SU-DHL-6 (cell line): ENCODE results near the gene AJUBA.

Experiments
- CTCF ChIP-seq: fragments of 200-600 bp; sonication (generic); IDR thresholded peaks from one replicate; pipeline ENCODE4 v1.5.1; 2017; ENCODE audit warnings: antibody characterized with exemption, mild to moderate bottlenecking, low read length, moderate library complexity; ENCODE audit not compliant: insufficient read depth, poor library complexity, severe bottlenecking
- EZH2phosphoT487 ChIP-seq: fragments of 200-600 bp; sonication (generic), shearing (Covaris generic); conservative IDR thresholded peaks from 2 replicates; pipeline ENCODE4 v1.6.1; 2018; ENCODE audit warnings: mild to moderate bottlenecking, antibody characterized with exemption, low read length, moderate library complexity, mixed read lengths

- no peak for TF ChIP-seq CTCF
- no peak for TF ChIP-seq EZH2phosphoT487
Observed at GRCh38 chr14:22929961-22930364, 52.4 kb downstream of the AJUBA start.
